NCI-H446 treated with DMSO at 0.1 percent for 48 hours (cell line): ENCODE measurements around the gene KIAA0825.
"Not testable (repeated sequence)": the region's sequence is repeated elsewhere in the genome, so short reads cannot be mapped to it uniquely, and the experiment has no call there.

ENCODE experiments used
- DNase-seq: peaks from one replicate; lab custom pipeline; 2025; lab: John Stamatoyannopoulos, UW

The KIAA0825 gene

DNA sequence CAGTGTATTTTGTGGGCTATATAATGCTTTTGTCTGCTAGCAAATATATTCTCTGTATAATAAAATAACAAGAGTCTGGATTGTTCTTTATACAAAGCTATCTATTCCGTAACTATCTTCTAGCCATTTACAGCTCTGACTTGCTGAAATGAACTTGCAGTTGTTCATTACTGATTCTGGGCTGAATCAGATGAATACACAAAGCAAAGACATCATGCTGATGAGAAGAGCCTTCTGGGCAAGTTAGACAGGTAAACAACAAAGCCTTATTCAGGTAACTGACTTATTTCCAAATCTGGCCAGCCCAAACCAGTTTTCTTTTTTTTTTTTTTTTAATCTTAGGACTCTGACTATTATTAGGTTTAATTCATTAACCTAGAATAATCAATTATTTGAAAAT lies 255.5 kb downstream of the KIAA0825 start:
- no peak for DNase-seq

GRCh38 chr5:94361832-94362796 lies 256.3 kb downstream of the KIAA0825 start:
- no peak for DNase-seq

DNA sequence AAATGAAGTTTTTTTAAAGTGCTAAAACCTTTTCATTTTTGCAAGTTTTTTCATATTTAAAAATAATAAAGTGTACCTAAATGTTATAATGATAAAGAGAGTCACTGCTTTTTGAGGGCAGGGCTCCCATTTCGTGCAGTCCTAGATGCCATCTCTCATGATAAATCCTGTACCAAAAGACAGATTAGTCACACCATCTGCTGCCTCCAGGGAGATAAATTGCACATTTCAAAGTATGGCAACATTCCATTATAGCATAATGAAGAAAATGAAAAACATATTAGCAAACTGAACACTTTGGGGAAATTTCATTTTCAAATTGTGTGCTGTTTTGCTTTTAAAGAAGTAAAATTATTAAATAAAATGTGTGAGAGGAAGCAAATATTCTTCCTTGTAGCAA lies 257.2 kb downstream of the KIAA0825 start:
- DNase-seq = no peak

- no peak for DNase-seq
Observed at GRCh38 chr5:94360382-94361130, 257.8 kb downstream of the KIAA0825 start.

DNA sequence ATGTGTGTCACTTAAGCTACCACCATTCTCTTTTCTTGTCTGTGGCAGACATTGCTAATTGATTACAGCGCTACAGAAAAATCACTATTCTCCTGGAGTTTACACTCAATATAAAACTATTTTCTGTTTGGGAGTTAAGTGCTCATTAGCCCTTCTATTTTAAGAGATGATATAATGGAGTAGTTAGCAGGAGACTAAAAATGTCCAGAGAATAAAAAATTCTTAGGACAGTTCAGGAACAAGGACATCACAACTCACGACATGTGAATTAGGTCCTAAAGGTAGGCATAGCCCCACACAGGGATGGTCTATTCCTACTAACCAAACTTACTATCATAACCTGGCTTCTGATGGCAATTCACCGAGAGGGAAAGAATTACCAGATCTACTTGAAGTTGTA lies 258.5 kb downstream of the KIAA0825 start:
- DNase-seq = no peak

DNA sequence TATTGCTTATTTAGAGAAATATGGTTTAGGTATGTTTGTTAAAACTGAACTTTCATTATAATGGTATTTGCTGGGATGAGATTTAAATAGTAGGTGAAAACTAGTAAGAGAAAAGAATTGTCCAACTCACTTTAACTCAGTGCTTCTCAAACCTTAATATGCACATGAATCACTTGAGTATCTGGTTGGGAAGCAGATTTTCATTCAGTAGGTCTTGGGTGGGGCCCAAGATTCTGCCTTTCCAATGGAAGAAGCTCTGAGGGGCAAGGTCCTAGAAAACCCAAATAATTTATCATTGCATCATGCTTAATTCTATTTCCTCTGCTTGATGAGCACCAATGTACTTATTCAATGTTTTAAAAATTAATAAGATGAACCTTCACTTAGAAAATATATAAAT lies 262.6 kb downstream of the KIAA0825 start:
- DNase-seq = no peak

- not testable (repeated sequence) for DNase-seq
Observed at GRCh38 chr5:94354837-94355485, 263.4 kb downstream of the KIAA0825 start.

GRCh38 chr5:94353605-94354004 lies 264.8 kb downstream of the KIAA0825 start:
- no peak for DNase-seq

GRCh38 chr5:94347130-94347529 lies 271.3 kb downstream of the KIAA0825 start:
- no peak for DNase-seq

- DNase-seq = no peak
Observed at GRCh38 chr5:94345257-94345656, 273.1 kb downstream of the KIAA0825 start.

- no peak for DNase-seq
Observed at GRCh38 chr5:94337617-94338016, 280.8 kb downstream of the KIAA0825 start.

DNA sequence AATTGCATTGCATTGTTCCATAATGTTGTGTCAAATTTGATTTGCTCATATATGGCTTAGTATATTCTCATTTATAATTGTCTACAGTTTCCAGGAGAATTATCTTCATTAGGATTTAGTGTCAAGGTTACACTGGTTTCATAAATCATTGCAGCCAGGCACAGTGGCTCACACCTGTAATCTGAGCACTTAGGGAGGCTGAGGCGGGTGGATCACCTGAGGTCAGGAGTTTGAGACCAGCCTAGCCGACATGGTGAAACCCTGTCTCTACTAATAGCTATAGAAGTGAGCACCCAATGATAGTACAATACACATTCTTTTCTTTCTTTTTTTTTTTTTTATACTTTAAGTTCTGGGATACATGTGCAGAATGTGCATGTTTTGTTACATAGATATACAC lies 282.5 kb downstream of the KIAA0825 start:
- DNase-seq = no peak

- no peak for DNase-seq
Observed at GRCh38 chr5:94329115-94329514, 289.3 kb downstream of the KIAA0825 start.

DNA sequence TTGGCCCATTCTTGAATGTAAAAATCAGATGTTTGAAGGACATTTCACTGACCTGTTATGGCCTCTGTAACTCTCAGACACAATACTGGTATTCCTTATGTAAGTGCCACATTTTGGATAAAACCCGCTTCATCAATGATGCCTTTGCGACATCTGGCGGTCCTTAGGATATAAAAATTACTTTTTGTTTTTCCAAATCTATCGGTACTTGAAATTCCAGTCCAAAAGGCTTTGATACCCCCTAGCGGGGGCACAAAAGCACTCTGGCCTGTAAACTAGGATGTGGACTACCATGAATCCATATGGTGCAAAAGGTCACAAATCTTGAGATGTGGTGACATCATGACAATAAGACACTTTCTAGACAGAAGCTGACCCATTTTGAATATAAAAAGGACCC lies 291.8 kb downstream of the KIAA0825 start:
- no peak for DNase-seq

DNA sequence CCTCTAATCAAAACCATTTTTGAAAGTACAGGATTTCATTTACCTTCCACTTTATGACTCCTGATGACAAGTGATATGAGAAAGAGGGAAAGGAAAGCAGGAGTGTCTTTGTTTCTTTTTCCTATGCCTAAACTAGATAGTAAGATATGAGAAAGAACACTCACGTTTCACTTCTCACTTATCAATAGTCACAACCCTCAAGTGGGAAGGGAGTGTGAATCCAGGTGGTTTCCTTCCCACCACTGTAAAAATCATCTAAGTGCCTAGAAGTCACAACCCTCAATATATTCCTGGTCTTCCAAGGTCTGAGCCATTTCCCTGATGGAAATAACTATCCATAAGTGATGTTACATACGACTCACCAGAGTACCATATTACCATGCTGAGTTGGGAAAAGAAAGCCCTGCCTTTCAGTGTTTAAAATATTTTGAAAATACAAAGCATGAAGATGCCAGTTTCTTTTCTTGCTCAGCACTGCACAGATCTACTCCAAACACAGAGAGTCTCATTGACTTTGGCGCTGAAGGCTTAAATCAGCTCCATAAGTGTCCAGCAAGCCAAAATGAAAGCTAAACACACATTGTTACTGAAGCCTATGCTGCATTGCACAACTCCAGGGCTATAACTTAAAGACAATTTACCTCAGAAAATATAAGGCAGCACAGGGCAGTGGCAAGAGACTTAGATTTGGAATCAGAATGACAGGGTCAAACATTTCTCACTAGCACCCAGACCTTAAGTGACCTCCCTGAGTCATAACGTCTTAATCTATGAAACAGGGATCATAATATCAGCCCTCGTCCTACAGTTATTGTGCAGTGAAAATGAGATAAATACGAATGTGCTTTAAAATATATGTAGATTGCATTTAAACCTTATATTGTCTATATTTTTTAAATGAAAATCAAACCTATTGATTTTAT lies 301.2 kb downstream of the KIAA0825 start:
- DNase-seq = no peak

- no peak for DNase-seq
Observed at GRCh38 chr5:94314460-94315131, 303.8 kb downstream of the KIAA0825 start.

GRCh38 chr5:94313696-94314095 lies 304.7 kb downstream of the KIAA0825 start:
- DNase-seq = no peak

- DNase-seq = no peak
Observed at GRCh38 chr5:94313188-94313587, 305.2 kb downstream of the KIAA0825 start.

DNA sequence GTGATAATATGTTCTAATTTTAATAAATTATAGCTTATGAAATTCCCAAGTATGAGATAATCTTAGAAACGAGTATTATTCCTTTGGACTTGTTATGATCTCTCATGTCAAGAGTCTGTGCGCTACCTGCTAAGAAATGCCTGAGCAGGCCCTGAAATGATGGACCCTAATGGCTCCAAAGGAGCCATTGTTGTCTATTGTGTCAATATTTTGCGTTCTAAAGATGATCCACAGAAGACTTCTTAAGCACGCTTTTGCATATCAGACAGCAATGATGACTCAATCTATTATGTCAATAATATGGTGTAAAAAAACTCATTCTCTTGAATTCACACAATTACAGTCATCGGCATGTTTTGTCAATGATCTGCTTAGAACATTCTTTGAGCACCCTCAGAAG lies 306.1 kb downstream of the KIAA0825 start:
- no peak for DNase-seq

DNA sequence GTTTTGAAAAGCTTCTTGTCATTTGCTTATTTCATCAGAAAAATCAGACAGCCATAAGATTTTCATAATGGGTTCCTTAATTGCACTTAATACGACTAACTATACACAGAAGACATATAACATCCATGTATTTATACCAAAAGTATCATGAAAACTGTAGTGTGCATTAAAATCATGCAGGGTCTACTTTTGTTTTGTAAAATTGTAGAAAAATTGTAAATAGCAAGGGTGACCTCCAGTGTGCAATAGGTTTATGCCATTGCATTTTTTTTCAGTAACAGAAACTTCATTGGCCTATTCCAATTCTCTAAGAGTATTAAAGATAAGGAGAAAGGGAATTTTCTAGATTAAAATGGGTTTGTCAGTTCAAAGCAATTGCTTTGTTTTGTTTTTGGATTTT lies 307.6 kb downstream of the KIAA0825 start:
- DNase-seq = no peak

DNA sequence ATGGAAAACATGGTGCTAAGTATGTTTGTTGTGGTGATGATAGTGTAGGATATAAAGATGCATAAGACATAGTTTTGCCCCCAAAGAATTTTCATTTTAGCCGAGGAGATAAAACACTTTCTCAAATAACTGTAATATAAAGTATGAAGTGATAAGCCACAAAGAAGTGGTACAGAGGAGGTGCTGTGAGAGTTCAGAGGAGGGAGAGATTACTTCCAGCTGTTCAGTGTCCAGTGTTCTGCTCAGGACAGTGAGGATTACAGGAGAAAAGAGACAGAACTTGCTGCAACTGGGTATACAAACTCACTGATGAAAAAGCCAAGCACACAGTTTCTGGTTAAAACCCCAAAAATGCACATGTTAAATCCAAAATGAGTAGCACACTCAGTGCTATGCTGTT lies 309.3 kb downstream of the KIAA0825 start:
- DNase-seq = no peak
